22Rv1 (cell line): ENCODE measurements around the gene USP32.

Experiments
- ZFX ChIP-seq: fragments of 450-650 bp; IDR thresholded peaks from 2 replicates; pipeline ENCODE4 v1.6.1; 2017; ENCODE audit warnings: antibody characterized with exemption, borderline replicate concordance
- TF ChIP-seq, protein P1 (sequence below): fragments of 450-650 bp; IDR thresholded peaks from 2 replicates; pipeline ENCODE4 v1.5.1; 2017; ENCODE audit warnings: mild to moderate bottlenecking

DNA sequence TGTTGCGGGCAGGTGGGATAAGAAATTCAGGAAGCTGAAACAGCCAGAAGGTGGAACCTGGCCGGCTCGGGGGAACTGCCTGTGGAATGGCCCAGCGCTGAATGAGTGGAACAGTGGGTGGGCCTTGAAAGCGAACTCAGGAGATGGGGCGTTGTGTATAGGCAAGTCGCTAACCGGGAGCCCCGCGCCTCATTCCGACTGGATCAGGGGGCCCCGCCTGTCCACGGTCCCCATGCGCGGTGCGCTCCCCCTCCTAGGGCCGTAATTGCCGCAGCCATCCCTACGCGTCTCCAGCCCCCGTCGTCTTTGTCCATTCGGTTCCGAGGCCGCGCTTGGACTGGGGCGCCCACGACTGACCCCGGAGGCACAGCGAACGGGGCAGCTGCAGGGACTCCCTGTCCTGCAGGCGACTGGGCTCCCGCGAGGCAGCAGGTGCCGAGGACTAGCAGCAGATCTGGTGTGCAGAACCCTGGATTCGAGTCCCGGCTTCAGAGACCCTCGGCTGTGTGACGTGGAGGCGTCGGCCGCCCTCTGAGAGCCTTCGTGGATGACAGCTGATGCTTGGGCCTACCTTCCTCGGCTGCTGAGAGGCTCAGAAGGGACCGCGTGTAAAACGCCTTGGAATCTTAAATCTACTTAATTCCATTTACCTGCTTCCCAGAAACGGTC, 253.0 kb downstream of the USP32 start:
- TF ChIP-seq, protein P1, sequence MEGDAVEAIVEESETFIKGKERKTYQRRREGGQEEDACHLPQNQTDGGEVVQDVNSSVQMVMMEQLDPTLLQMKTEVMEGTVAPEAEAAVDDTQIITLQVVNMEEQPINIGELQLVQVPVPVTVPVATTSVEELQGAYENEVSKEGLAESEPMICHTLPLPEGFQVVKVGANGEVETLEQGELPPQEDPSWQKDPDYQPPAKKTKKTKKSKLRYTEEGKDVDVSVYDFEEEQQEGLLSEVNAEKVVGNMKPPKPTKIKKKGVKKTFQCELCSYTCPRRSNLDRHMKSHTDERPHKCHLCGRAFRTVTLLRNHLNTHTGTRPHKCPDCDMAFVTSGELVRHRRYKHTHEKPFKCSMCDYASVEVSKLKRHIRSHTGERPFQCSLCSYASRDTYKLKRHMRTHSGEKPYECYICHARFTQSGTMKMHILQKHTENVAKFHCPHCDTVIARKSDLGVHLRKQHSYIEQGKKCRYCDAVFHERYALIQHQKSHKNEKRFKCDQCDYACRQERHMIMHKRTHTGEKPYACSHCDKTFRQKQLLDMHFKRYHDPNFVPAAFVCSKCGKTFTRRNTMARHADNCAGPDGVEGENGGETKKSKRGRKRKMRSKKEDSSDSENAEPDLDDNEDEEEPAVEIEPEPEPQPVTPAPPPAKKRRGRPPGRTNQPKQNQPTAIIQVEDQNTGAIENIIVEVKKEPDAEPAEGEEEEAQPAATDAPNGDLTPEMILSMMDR = no peak
- no peak for TF ChIP-seq ZFX
